Measurements from ENCODE around the gene FOXL2NB. TPM values are rescaled to one million over a fixed set of nuclear protein-coding genes. Genes with fewer than 3 reads are reported as not detected.
A peak's percentile ranks its signal among the peaks of the same experiment; 100 is the strongest.

FOXL2NB gene
- total RNA-seq, 2 donors from 2014 or later, result 0.28 TPM; not detected in 1

DNA sequence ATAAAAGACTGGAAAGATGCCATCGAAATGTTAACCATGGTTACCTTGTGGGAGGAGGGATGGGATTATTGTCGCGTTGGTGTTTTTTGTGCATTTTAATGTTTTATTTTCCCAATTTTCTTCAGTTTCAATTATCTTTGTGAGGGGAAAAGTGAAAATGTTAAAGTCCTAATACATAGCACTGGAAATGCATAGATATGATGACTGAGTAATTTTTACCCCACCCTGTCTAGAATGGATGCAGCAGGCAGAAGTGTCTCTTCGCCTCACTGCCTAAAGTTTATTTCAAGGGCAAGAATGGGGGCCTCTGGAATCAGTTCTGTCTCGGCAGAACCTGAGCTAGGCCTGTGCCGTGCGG, 11.5 kb upstream of the FOXL2NB start:
- TF ChIP-seq, protein P1, sequence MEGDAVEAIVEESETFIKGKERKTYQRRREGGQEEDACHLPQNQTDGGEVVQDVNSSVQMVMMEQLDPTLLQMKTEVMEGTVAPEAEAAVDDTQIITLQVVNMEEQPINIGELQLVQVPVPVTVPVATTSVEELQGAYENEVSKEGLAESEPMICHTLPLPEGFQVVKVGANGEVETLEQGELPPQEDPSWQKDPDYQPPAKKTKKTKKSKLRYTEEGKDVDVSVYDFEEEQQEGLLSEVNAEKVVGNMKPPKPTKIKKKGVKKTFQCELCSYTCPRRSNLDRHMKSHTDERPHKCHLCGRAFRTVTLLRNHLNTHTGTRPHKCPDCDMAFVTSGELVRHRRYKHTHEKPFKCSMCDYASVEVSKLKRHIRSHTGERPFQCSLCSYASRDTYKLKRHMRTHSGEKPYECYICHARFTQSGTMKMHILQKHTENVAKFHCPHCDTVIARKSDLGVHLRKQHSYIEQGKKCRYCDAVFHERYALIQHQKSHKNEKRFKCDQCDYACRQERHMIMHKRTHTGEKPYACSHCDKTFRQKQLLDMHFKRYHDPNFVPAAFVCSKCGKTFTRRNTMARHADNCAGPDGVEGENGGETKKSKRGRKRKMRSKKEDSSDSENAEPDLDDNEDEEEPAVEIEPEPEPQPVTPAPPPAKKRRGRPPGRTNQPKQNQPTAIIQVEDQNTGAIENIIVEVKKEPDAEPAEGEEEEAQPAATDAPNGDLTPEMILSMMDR (IDR thresholded peaks at IDR 0.05), result no peak
- H3K36me3 ChIP-seq, result no peaks in the 10 kb centered on the region
- WGBS, result 81% methylated on average over 7 of the region's 7 CpGs
- peaks cover 40% of the 10 kb centered on the region for H3K27me3 ChIP-seq (replicated peaks; ENCODE audit: insufficient read depth)
- intact Hi-C loops (cut with DNase I), result loop anchor here (5.0 kb wide), 1 partner anchor 392 kb away; no protein-coding TSS in a partner anchor
- no peak for DNase-seq (ENCODE audit: low spot score)
- no peaks in the 10 kb centered on the region for H3K9me3 ChIP-seq
- H3K4me1 ChIP-seq (replicated peaks), result peaks cover 13% of the 10 kb centered on the region
- no peak overlapping the region for H3K4me3 ChIP-seq
- H3K27ac ChIP-seq, result no peak overlapping the region

GRCh38 chr3:138935863-138936740, 10.9 kb upstream of the FOXL2NB start:
- Histone ChIP-seq H3K4me3 (peak overlapping the region in 1 of 2 donors; percentile 28), H3K27ac (no peak overlapping the region), H3K9me3 (no peaks in the 10 kb centered on the region), H3K27me3 (replicated peaks; ENCODE audit: insufficient read depth) (peaks cover 45% of the 10 kb centered on the region), H3K36me3 (no peaks in the 10 kb centered on the region), H3K4me1 (replicated peaks) (peaks cover 13% of the 10 kb centered on the region)
- TF ChIP-seq, protein P1 (IDR thresholded peaks at IDR 0.05), result peak; percentile 71 to 85 (median 79)
- TF ChIP-seq POLR2A (IDR thresholded peaks at IDR 0.05), result no peak
- DNase-seq (ENCODE audit: low spot score), result peak; percentile 40
- WGBS, result 6% methylated on average over 48 of the region's 58 CpGs
- intact Hi-C loops (cut with DNase I), result loop anchor here (5.0 kb wide), 1 partner anchor 391 kb away; no protein-coding TSS in a partner anchor

- DNase-seq (ENCODE audit: low spot score), result no peak
- intact Hi-C loops (cut with DNase I), result loop anchor here (5.0 kb wide), 1 partner anchor 390 kb away; no protein-coding TSS in a partner anchor
- peaks cover 50% of the 10 kb centered on the region for H3K27me3 ChIP-seq (replicated peaks; ENCODE audit: insufficient read depth)
Measured at GRCh38 chr3:138936741-138937689, 10.0 kb upstream of the FOXL2NB start.

GRCh38 chr3:138937690-138938055, 9.3 kb upstream of the FOXL2NB start:
- peaks cover 13% of the 10 kb centered on the region for H3K4me1 ChIP-seq (replicated peaks)
- no peak for DNase-seq (ENCODE audit: low spot score)
- peaks cover 50% of the 10 kb centered on the region for H3K27me3 ChIP-seq (replicated peaks; ENCODE audit: insufficient read depth)
- no peaks in the 10 kb centered on the region for H3K36me3 ChIP-seq
- TF ChIP-seq POLR2A (IDR thresholded peaks at IDR 0.05) (no peak), POLR2AphosphoS5 (IDR thresholded peaks at IDR 0.05) (no peak)
- TF ChIP-seq, protein P1 (IDR thresholded peaks at IDR 0.05), result no peak
- no peak overlapping the region for H3K27ac ChIP-seq
- 2% methylated on average over 26 of the region's 29 CpGs for WGBS
- intact Hi-C loops (cut with DNase I), result loop anchor here (5.0 kb wide), 1 partner anchor 390 kb away; no protein-coding TSS in a partner anchor
- H3K4me3 ChIP-seq, result no peak overlapping the region
- H3K9me3 ChIP-seq, result no peaks in the 10 kb centered on the region

More at GRCh38 chr3:138936741-138937689, 10.0 kb upstream of the FOXL2NB start:
- Histone ChIP-seq H3K9me3 (no peaks in the 10 kb centered on the region), H3K27ac (no peak overlapping the region), H3K4me3 (no peak overlapping the region), H3K4me1 (replicated peaks) (peaks cover 13% of the 10 kb centered on the region), H3K36me3 (no peaks in the 10 kb centered on the region)
- WGBS, result 11% methylated on average over 42 of the region's 45 CpGs
- TF ChIP-seq POLR2A (IDR thresholded peaks at IDR 0.05), result no peak
- TF ChIP-seq, protein P1 (IDR thresholded peaks at IDR 0.05), result no peak
- TF ChIP-seq POLR2AphosphoS5 (IDR thresholded peaks at IDR 0.05), result no peak

Data from prostate gland (tissue), 2 donors.